Measurements from ENCODE around the gene GRM5.

Gene GRM5

DNA sequence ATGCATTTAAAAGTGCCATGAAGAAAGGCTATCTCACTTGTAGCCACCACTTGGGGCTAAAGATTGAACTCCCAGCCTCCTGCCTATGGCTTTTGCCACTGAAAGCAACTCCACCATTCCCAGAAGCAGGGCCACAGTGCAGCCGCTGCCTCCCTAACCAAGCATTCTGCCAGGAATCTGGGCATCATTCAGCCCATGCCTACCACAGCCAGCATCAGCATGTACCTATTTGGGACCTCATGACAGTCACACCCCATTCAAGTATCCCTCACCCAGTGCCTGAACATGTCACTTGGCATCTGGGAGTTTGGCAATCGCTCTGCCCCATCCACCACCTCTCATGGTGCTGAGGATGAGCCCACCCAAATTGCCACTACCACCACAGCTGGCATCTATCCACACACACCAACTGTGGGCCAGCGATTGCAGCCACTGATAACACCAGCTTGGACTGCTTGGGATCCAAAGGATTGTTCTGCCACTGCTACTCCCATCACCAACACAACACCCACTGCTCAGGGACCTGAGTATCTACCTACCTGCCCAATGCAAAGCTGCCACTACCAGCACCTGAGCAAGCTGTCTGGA, 234.4 kb downstream of the GRM5 start:
- DNase-seq (ENCODE audit: low read depth): no peak

DNA sequence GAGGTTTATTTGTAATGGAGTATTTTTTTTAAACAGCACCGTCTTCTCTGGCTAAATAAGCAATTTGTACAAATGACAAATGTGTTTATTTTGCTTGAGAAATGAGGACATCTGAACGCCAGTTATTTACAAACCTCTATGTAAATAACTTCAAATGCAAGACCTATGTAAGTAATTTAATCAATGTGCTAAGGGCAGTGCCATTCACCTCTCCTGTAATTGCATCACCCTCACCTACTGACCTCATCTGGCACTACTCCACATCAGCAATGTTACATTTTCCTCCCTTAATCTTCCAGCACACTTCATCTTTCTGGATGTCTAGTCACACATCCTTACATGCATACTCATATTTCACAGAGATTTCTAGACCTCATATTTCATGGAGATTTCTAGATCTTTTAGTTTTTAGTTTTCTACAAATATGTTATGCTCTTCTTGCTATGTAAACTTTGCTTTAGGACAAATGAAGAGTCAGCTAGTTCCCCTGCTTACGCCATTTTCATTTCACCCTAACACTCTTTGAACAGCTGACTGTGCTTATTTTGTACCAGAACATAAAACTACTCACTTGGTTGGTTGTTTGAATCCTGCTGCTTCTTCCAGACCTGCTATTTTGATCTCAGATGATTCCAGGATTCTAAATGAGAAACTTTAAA, 238.6 kb downstream of the GRM5 start:
- no peak for DNase-seq (ENCODE audit: low read depth)

DNA sequence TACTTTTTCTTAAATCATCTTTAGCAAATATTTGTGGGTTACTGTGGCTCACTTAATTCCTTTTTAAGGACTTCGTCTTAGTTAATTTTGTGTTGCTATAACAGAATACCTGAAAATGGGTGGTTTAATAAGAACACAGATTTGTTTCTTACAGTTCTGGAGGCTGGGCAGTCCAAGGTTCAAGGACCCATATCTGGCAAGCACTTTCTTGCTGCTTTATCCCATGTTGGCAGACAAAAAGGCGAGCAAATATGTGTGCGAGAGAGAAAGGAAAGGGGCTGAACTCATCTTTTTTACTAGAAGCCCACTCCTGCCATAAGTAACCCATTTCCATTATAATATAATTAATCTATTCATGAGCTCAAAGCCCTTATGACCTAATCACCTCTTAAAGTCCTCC, 246.2 kb downstream of the GRM5 start:
- DNase-seq (ENCODE audit: low read depth): no peak

DNA sequence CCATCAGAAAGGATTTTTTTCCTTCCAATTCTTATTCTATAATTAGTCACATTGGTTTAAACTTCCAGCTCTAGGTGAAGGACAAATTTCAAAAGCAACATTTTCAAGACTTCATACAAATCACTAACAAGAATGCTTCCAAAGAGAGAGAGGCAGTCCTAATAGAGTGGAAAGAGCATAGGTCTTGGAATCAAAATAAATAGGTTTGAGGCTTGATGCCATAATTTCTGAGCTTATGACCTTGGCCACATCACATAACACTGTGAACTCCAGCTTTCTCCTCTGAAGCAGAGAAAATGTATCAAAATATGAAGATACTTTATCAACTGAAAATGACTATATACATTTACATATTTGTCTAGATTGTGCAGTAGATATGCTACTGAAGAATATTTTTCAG, 246.8 kb downstream of the GRM5 start:
- no peak for DNase-seq (ENCODE audit: low read depth)

DNA sequence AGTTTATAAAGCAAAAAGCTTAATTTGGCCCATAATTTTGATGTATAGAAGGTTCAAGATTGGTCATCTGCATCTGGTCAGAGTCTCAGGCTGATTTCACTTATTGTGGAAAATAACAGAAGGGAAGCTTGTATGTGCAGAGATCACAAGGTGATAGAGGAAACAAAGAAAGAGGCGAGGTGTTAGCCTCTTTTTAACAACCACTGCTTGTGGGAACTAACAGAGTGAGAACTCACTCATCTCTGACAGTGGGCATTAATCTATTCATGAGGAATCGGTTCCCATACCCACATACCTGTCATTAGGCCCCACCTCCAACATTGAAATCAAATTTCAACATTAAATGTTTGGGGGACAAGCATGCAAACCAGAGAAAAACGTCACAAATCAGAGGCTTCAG, 250.3 kb downstream of the GRM5 start:
- DNase-seq (ENCODE audit: low read depth): no peak

DNA sequence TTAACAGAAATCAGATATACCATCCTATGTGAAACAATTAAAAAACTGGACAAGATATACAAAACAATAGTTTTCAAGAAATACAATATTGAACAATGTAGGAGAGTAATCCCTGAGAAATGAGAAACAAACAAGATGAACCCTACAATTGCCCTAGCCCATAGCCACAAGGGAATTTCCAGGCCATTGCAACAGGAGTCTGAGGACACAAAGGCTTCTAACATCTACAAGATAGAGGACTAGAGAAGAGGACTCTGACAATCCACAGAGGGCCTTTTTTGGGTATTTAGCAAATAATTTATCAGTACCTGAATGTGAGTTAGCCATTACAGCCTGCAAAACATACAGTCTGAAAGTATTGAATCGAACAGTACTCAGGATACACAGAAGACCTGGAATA, 251.7 kb downstream of the GRM5 start:
- DNase-seq (ENCODE audit: low read depth): no peak

DNA sequence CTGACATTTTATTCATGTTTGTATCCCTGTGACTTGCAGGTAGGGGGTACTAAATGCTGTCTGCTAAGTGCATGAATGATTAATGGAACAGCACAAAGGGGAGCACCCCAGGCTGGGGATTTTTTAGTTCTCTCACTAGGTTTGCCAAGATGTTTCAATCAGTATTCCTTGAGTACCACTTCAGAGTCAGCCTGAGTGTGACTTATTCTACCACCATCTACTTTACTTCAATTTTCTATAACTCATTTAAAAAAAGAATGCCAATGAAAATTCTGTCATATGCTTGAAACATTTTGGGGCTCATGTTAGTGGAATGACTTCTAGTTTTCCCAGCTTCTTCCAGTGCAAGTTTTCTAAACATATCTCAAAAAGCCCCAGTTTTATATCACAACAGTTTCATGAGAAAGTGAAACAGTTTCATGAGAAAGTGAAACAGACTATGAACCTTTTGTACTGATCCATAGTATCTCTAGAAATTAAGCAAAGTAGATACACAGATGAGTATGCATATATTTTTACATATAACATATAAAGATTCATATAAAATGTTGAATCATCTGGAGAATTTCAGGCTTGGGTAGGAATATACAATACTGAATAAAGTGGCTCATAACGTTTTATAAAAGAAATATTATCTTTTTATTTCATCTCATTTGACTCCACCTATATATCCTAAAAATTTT, 252.4 kb downstream of the GRM5 start:
- no peak for DNase-seq (ENCODE audit: low read depth)

DNA sequence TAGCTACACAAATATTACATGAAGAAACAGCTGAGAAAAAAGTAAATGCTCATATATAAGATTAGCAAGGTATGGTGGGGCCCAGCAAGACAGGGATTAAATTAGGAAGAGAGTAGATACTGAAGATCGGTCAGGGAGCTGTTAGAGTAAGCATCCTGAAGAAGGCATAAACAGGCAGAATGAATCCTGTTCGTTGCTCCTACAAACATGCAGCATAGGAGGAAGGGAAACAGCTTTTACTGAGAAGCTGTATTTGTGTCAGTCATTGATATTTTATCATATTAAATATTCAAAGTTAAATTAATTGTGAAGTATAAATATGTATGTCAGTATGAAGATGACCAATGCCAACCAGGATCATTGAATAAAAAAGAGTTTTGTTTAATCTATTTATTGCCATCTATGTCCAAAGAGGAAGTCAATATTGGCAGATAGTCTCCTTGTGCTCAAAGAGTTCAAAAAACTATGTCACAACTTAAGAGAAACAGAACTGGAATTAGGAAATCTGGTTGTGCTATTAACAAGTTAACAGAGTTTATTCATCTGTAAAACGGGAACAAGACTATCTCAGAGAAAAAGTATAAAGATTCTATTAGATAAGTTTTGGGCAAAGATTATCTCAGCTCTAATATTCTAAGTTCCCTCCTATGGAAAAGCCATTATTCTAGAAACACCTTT, 255.2 kb downstream of the GRM5 start:
- DNase-seq (ENCODE audit: low read depth): no peak

DNA sequence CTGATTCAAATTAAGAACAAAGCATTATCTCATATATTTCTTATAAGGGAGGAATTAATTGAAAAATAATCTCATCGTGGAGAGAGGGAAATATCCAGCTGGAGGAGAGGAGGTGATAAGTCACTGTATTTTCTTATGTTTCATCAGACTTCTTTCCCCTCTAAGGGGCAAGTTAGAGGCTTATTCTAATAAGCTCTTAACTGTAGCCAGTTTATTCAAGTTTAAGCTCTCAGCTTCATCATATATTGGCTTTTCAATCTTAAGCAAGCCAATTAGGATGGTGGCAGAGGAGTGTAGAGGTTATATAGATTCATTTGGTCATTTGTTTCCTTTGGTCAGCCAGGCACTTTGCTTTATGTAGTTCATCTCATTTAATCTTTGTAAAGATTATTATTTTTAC, 256.7 kb downstream of the GRM5 start:
- no peak for DNase-seq (ENCODE audit: low read depth)

DNA sequence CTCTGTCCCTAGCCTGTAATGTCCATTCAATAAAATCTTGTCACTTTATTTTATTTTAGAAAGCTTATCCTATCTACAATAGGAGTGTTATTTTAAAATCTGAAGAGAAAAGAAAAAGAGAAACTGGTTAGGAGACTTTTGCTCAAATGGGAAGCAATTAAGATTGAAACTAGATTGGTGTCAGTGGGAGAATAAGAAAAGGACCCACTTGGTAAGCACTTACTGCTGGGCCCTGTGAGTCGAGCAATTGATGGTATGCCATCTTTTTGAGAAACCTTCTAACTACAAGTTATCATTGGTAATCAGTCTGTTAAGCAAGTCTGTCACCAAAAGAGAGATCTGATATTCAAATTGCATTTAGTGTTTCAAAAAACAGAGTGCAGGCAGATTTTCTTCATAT, 258.4 kb downstream of the GRM5 start:
- DNase-seq (ENCODE audit: low read depth): no peak

DNA sequence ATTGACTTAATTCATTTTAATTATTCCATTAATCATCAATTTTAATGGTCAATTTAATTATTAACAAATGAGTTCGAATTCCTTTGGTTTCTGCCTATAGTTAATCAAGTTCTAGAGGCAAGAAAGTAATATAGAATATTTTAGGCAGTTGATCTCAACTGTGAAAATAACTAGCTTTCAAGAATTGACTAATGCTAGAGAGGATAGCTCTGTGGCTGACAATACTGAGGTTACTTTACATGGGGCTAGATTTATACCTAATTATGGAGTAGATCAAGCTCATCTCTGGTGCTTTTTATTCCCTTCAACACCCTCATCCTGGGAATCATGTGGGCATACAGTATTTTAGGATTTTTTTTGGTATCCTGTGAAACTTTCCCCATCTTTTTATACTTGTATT, 259.4 kb downstream of the GRM5 start:
- no peak for DNase-seq (ENCODE audit: low read depth)

DNA sequence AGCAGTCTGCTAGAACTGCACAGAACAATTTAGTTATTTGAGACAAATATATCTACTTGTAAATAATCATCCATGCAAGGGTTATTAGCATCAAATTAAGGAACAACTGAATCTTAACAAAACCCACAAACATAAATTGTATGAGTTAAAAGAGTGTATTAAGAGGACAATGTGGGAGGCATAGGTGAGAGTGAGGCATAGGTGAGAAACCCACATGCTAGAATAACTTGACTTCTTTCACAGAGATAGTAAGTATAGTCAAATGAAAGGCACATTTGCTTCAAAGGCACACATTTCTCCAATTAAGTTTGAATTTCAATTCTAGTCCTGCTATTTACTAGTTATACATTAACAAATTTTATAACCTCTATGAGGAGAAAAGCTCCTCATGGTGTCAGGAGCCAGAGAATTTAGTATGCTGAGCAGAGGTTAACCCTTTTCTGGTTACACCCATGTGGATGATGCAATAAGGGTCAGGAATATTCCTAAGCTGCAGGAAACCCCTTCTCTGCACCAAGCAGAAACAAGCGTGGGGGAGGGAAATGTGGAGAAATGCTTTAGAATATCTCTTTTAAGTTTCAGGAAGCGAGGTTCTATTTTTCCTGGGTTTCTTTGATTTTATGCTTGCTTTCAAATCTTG, 264.2 kb downstream of the GRM5 start:
- DNase-seq (ENCODE audit: low read depth): no peak

DNA sequence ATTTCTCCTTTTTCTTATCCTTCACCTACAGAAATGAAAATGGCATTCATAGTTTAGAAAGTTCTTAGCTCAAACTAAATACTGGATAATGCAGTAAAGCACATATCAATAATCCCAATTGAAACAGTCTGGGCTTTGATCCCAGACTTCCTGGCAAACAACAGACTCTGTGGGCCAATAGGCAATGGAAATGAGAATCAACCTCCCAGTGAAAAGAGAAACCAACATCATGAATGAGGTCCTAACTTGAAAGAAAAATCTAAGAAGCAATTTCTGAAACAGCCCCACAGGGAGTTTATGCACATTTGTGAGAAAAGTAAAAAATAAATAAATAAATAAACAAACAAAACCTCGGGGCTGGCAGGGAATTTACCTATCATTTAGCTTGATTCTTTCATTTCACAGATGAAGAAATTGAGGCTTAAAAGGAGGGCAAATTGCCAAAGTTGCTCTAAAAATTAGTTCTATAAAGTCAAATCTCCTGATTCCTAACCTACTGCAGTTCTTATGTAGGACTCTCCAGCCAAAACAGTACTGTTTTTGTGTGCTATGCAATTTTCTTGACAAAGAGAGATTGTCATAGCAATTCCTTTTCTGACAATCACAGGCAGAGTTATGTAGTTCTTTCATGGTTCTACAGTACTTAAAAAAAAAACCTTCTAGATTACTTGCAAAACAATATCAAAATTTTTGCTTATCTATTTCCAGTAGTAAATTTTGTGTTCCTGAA, 265.8 kb downstream of the GRM5 start:
- DNase-seq (ENCODE audit: low read depth): no peak

DNA sequence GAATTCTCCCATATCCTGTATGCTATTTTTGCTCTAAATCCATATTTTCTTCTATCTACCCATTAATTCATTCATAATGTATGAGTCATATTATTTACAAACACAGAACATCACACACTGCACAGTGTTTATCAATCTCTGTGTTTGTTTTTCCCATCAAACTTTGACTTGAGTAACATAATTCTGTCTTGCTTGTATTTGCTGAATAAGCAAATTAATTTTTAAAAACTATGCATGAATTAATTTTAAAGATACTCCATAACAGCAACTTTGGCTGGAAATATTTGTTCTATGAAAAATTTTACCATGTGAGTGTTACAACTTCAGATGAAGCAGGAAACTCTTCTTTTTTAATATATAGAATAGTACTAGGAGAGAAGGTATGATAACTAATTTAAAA, 275.6 kb downstream of the GRM5 start:
- no peak for DNase-seq (ENCODE audit: low read depth)

DNA sequence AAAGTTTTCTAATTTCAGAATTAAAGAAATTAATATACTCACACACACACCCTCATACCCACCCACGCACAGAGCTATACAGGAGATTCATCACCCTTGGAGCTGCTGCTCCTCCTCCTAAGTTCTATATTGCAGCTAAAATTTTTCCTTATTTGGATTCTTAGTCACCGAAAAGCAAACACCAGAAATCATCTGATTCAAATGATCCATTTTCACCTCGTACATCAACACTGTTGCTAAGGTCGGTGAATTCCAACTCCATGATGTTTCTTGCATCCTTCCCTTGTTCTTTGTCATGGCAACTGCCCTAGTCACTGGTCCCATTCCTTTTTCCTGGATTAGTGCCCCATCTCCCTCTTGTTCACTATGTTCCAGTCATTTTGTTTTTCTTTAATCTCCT, 286.2 kb downstream of the GRM5 start:
- DNase-seq (ENCODE audit: low read depth): no peak

DNA sequence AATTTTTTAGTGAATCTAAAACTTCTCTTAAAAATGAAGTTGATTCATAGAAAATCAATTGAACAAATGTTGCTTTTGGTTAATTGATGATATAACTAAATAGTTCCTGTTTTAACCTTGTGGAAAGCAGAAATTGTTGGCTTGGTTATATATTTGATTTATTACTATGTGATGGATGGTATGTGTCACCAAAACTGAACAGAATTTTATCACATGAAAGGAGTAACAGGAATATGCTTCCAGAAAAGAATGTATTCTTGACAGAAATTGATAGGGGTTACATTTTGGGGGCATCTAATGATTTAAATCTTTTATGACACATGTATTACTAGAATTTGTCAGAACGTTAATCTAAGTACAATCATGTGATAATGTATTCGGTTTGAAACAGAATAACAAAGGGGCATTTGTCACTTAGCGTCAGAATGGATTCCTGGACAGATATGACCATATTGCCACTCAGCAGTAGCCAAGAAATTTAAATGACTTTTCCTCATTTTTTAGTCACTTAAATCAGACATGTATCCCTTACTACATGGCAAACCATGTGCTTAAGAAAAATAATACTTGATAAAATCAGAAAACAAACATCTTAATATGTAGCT, 295.2 kb downstream of the GRM5 start:
- no peak for DNase-seq (ENCODE audit: low read depth)

DNA sequence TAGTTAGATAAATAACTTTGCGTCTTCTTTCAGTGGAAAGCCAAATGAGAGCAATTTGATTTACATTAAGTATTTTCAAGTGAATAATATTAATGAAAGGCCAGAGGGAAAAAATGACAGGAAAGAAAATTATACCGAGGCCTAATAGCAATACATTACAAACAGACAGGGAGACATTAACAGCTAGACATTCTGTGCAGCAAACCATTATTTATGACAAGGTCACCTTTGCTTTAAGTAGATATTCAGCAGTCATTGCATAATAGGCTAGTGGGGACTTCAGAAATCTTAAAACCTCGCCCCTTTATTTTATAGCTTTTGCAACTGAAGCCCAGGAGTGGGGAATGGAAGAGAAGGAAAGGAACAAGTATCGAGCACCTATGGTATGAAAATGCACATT, 321.6 kb downstream of the GRM5 start:
- DNase-seq (ENCODE audit: low read depth): no peak

DNA sequence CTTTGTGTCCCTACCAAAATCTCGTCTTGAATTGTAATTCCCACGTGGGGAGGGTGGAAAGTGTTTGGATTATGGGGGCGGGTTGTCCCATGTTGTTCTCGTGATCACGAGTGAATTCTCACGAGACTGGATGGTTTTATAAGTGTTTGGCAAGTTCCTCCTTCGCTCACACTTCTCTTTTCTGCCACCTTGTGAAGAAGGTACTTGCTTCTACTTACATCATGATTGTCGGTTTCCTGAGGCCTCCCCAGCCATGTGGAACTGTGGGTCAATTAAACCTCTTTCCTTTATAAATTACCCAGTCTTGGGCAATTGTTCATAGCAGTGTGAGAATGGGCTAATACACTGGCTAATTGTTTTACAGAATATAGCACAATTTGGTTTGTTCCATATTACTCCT, 326.3 kb downstream of the GRM5 start:
- DNase-seq (ENCODE audit: low read depth): no peak

DNA sequence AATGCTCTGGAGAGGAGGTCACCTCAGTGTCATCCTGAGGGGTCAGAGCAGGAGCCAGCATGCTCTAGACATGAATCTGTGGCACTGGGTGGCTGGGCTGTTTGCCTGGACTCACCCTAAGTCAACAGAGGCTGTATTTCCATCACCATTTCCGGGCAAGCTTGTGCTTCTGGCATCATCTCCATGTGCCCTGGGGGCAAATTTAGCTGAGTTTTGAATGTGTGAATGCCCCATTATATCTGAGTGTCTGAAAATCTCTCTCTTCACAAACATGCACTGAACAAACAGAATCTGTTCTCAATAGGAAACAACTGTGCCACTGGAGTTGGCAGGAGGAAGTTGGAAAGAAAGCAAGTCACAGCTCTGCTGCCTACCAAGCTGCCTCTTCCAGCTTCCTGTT, 356.2 kb downstream of the GRM5 start:
- DNase-seq (ENCODE audit: low read depth): no peak

DNA sequence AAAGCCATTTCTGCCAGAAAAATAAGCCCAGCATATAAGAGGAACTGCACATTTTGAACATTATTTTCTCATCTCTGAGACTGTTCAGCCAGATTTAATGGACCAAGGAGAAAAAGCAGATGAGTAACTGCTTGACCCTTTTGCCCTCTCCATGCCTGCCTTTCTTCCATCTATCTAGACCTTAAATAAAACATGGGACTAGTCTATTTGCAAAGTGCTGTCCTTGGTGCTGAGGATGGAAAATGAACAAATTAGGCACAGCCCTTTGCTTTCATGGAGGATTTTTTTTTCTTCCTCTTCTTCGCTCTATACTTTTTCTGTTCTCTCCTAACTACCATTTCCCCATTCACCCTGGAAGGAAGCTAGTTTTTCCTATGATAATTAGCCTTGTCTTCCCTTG, 361.3 kb downstream of the GRM5 start:
- DNase-seq (ENCODE audit: low read depth): no peak

DNA sequence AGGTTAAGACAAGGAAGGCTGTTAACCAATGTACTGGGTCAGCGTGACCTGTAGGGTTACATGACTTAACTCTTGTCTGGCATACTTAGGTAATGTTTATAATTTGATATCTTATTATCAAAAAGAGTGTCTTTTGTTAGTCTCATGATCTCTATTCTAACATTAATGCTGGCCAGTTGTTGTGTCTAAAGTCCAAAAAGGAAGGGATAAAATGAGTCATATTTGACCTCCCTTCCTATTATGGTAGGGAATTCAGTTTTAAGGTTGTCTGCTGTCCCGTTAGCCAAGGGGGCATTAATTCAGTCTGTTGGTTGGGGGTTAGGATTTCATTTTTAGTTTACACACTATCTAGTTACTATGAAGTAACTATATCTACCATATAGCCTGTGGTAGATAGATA, 364.0 kb downstream of the GRM5 start:
- DNase-seq (ENCODE audit: low read depth): no peak

DNA sequence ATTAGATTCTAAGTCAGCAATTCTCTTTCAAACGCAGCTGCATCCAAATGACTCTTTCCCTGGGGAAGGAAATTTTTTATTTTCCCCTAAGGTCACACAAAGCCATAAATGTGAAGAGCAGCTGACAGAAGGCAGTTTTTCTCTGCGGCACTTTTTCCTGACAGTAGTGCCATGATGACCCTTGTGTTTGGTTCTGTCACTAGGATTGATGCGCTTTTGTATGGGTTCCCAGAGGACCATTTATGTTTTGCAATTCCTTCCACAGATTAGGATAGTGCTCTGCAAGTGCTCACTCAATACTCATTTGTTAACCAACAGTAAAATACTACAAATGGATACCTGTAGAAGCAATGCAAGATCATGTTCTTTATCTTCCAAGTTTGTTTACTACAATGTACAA, 368.6 kb downstream of the GRM5 start:
- DNase-seq (ENCODE audit: low read depth): no peak

All from stimulated activated CD8-positive, alpha-beta memory T cell treated with anti-CD3 and anti-CD28 coated beads, Interleukin-12 subunit alpha, Interleukin-12 subunit beta, amount 100 ng/mL, for 1 hour (primary cell).